ENCODE measurements around the gene NR2C1.

DNA sequence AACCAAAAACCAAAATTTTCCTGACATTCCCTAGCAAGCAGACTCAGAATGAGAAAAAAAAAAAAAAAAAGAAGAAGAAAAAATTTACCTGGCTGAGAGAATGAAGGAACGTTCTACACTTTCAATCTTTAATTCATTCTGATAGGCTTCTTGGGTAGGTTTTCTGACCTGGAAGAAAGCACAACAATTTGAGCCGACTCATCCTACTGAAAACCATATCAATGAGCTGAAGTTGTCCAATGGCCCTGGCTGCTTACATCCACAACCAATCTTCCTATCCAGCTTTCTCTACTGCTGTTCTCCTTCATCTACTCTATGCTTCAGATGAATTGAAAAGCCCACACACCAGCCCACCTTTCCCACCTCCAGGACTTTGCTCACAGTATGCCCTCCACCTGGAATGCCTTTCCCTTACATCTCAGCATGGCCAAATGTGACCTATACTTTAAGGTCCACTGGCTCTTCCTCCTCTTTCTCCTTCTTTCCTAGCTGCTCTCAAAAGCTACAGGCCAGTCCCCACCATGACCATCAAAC lies 31.6 kb upstream of the NR2C1 start:
- TF ChIP-seq, protein P1, sequence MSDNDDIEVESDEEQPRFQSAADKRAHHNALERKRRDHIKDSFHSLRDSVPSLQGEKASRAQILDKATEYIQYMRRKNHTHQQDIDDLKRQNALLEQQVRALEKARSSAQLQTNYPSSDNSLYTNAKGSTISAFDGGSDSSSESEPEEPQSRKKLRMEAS (IDR thresholded peaks at IDR 0.05; ENCODE audit: low read depth, low read length) = no peak
- TF ChIP-seq, protein P2, sequence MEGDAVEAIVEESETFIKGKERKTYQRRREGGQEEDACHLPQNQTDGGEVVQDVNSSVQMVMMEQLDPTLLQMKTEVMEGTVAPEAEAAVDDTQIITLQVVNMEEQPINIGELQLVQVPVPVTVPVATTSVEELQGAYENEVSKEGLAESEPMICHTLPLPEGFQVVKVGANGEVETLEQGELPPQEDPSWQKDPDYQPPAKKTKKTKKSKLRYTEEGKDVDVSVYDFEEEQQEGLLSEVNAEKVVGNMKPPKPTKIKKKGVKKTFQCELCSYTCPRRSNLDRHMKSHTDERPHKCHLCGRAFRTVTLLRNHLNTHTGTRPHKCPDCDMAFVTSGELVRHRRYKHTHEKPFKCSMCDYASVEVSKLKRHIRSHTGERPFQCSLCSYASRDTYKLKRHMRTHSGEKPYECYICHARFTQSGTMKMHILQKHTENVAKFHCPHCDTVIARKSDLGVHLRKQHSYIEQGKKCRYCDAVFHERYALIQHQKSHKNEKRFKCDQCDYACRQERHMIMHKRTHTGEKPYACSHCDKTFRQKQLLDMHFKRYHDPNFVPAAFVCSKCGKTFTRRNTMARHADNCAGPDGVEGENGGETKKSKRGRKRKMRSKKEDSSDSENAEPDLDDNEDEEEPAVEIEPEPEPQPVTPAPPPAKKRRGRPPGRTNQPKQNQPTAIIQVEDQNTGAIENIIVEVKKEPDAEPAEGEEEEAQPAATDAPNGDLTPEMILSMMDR (IDR thresholded peaks at IDR 0.05; ENCODE audit: low read depth, low read length) = no peak

Measured in NB4 (cell line).